Stomach (tissue), 4 donors: ENCODE results near the gene PRPS1.

Experiments used
- CTCF ChIP-seq, 7 experiments: fragments of 450-650 bp in 4 of 7; fragments of 200-600 bp in 3 of 7; sonication (generic) in 3 of 7; IDR thresholded peaks; one replicate each; pipeline ENCODE4 v1.5.1; 2016 to 2019; ENCODE audit warnings: antibody characterized with exemption in 7 of 7, control low read depth in 2 of 7, mild to moderate bottlenecking in 1 of 7
- POLR2A ChIP-seq, 4 donors: fragments of 450-650 bp; IDR thresholded peaks; one replicate each; pipeline ENCODE4 v1.6.1; 2016; ENCODE audit warnings: antibody characterized with exemption in 4 of 4, control low read depth in 2 of 4, mild to moderate bottlenecking in 1 of 4, moderate library complexity in 1 of 4

DNA sequence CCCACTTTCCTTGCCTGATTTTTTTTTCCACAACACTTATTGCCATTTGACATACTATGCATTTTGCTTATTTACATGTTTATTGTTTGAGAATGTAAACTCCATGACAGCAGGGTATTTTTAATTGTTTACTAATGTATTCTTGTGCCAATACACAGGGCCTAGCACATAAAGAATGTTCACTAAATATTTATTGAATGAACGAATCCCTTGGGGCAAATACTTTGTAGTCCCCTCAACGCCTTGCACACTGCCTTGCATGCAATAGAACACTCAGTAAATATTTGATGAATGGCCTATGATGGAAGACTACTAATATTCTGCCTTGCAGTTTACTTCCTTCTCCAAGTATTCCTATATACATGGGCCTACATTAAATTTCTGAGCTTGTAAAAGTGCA, 1.4 kb upstream of the PRPS1 start:
- TF ChIP-seq CTCF (IDR thresholded peaks at IDR 0.05) (no peak), POLR2A (IDR thresholded peaks at IDR 0.05) (no peak)
